GM18861 (cell line): ENCODE measurements around the gene NTM.

ENCODE experiments used
- ATAC-seq: cut with Tn5 transposase; IDR thresholded peaks from one replicate; pipeline ENCODE4 v1.9.1; 2021; ENCODE audit not compliant: unreplicated experiment

The NTM gene

DNA sequence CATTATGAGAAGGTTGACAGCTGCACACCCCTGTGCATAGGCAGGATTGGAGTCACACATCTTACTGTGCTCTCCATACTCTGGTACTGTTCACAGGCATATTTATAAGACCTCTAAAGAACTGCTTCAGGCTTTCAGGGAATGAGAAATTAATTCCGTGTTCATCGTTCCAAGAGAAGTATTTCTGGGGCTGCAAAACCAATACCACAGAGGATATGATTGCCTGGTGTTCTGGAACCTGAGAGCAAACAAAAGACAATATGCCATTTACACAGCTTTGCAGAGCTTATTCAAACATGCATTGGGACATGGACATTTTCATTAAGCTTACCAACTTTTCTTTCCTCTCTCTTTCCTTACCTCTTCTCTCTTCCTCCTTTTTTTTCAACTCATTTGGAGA, 388.7 kb downstream of the NTM start:
- ATAC-seq, result no peak

- ATAC-seq, result no peak
These were observed 390.0 kb downstream of the NTM start for GRCh38 chr11:131760091-131761061.

- no peak for ATAC-seq
These were observed 392.1 kb downstream of the NTM start for GRCh38 chr11:131762346-131763110.

DNA sequence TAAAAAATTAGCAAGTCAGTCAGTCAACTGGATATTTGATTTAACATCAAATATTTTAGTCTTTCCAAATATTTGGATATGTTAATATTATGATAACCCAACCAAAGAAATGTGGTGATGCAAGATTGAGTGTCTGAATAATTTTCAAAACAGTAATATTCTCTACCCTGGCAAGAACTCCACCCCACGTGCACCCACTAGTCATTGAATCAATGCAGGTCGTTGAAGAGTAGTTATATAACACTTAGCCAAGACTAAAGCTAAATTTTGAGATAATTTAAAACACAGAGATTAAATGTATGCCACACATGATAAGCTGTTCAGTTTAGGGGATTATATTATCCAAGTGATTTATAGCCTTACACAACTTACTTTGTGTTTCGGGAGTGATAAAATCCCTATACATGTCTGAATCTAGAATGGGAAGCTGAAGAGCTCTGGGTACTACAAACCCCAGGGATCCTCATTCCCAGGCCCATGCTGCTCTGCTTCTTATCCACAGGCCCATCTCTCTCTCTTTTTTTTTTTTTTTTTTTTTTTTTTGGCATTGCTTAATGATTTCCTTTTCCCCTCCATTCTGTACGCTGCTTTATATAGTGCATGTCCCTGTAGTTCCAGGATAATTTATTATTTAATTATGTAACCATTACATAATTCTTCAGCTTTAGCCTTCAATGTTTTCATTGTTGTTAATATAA, 392.9 kb downstream of the NTM start:
- ATAC-seq, result no peak

DNA sequence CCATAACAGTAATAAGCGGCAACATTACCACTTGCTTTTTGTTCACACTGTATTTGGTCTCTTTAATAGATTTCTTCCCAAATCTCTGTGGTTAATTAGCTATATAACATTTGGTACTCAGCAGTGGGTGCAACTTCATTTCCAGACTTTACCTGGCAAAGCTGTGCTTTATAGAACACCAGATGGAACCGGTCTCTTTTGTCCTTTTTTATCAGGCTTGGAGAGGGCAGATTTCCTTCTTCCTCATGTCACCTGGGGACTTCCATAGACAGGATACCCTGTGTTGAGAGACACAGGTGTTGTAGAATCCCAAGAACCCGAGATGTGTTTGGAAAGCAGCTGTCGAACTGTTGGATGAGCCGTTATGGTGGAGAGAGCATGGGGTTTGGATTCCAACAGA, 393.7 kb downstream of the NTM start:
- no peak for ATAC-seq

- no peak for ATAC-seq
These were observed 394.2 kb downstream of the NTM start for GRCh38 chr11:131764649-131765048.

- no peak for ATAC-seq
These were observed 396.2 kb downstream of the NTM start for GRCh38 chr11:131766637-131767036.

- ATAC-seq, result no peak
These were observed 397.0 kb downstream of the NTM start for GRCh38 chr11:131767421-131767820.

- no peak for ATAC-seq
These were observed 400.4 kb downstream of the NTM start for GRCh38 chr11:131770801-131771200.

GRCh38 chr11:131771471-131771870, 401.1 kb downstream of the NTM start:
- ATAC-seq, result no peak

GRCh38 chr11:131773626-131774025, 403.2 kb downstream of the NTM start:
- ATAC-seq, result no peak

DNA sequence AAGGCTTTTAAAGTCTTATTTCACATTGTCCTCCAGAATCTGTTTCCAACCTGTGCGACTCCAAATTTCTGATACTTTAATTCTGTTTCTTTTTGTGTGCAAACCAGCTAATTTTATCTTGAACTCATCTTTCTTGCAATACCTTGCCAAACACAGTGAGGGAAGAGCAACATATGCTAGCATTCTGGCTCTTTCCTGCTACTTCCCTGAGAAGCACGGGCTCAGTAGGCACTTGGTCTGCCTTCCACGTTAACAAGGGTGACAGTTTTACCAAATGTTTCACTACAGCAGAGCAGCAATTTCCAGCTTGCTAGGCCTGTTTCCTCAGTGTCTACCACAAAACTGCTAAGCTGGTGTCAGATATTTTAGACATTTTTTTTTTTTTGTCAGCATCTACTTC, 405.8 kb downstream of the NTM start:
- ATAC-seq, result no peak

DNA sequence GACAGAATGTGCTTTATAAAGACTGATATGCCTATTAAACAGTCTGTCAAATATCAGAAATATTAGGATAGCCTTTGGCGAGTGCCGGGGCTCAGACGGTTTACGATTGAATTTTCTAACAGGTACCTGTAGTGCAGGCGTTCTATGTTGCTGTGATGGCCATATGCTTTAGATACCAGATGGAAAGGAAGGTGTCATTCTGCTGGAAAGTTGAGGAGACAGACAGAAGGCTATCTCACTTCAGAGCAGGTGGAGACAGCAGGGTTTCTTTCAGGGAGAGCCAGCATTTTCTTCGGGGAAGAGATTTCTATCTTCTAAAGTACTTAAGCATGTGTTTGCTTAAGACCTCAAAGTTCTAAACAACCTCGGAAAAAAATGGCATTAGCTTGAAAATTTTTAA, 415.4 kb downstream of the NTM start:
- no peak for ATAC-seq

- ATAC-seq, result no peak
These were observed 416.7 kb downstream of the NTM start for GRCh38 chr11:131787119-131787518.

DNA sequence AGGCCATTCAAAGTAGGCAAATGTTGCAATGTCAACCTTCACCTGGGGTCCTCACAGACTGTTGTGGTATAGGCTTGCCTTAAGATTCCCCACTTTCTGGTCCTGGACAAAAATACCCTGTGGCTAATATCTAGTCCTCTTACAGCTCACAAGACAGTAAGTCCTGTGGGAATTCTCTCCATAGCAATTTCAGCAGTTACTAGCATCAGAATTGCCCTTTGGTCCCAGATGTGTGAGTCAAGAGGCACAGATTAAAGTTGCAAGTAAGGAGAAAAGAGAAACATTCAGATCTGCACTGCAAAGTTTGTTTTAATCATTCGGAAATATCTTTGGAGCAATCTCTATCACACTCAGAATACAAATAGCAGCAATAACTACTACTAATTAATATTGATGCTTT, 420.2 kb downstream of the NTM start:
- ATAC-seq, result no peak

GRCh38 chr11:131792243-131792642, 421.8 kb downstream of the NTM start:
- ATAC-seq, result no peak

DNA sequence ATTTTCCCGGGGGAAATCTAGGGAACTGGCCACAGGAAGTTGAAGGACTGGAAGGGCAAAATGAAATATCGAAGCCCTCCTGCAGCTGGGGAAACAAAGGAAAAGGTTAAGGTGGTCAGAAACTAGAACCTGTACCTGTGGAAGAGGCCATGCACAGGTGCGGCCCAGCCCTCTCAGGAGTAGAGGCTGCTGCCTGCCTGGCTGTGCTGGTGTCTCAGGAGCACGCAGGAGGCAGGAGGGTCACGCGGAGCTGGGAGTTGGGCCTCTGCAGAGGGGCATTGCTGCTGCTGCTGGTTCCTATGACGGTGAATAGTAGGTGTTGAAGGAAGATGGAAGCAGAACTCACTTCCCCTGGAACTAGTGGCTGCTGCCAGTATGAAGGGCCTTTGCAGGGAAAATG, 425.7 kb downstream of the NTM start:
- ATAC-seq, result no peak

DNA sequence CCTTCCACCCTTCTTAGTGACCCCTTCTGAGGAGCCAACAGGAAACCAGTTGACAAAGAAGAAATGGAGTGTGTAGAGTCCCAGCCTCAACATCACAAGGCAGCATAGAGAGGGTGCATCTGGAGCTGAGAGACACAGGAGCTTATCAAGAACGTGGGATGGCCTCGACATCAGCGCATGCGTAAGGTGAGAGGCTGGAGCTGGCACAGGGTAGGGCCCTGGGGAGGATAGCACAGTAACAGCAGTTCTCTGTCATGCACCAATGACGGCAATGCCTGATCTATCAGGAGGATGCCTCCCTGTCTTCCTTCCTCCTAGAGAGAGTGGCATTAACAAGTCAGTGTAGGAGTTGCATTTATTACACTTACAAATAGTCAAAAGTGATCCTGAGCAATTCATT, 426.1 kb downstream of the NTM start:
- no peak for ATAC-seq

GRCh38 chr11:131800452-131800851, 430.0 kb downstream of the NTM start:
- no peak for ATAC-seq

DNA sequence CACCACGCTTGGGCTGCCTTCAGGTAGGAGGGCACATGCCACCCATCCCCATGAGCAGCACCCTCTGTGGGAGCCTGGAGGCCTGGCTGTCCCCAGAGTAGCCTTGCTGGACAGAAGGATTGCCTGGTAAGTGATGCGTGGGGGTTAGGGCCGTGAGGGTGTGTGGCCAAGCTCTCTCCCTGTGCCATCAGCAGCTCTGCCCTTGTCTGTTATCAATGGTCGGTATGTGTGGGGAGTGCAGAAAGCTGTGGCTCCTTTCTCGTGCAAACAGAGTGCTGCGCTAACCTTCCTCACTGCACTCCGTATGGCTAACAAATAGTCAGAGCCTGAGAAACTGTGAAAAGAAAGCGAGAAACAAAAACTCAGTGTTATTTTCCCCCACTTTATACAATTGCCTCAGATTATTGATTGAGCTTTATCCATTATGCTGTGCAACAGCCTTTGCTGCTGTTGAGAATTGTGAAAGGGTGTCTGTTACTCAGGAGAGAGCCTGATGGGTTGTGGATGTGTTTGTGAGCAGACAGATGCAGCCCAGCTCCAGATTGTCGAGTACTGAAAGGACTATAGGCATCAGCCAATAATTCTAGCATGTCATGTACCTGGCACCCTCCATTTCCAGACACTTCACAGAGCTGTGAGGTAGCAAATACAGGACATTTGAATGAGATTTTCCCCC, 432.2 kb downstream of the NTM start:
- no peak for ATAC-seq

- no peak for ATAC-seq
These were observed 437.5 kb downstream of the NTM start for GRCh38 chr11:131807876-131808275.
